ENCODE results near the gene ZNF391. TPM values are rescaled to one million over a fixed set of nuclear protein-coding genes. Genes with fewer than 3 reads are reported as not detected.

ZNF391 gene
- 0.07 to 0.29 TPM (median 0.16 TPM) in 5 replicates for total RNA-seq (2022; extraction: Qiagen RNA extraction)

DNA sequence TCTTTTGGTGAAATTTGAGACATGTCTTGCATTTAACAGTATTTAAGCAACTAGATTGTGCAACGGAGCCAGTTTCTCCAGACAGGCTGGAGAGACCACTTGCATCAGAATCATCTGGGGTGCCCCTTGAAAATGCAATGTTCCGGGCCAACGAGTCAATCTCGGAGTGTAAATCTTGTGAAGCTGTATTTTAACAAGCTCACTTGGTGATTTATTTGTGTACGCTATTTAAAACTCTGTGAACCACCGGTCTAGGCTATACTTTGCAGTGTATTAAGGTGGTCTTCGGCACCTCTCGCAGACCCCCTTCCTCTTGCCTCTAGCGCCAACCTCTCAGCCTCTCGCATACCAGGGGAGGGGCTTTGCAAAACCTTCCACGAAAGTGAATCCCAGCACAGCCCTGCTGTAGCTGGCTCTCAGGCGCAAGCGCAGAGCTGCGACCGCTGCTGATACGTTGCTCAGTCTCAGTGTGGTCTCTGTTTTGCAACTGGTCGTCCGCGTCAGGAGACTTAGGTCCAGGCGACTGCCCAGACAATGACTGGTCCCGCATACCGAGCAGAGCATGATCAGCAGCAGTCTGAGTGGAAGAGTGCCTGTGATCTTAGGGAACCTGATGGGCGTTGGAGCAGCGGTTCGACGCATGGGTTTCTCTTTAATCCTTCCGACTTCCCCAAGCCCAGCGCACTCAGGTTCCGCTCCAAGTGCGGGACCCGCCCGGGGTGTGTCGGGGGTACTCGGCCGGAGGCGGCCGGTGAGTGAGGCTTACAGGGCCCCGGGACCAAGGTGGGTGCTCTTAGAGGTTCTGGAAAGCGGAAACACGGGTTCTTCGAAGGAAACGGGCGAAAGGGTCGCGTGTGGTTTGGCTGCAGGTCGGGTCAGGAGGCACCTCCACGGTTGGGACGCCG, at the start of gene ZNF391:
ZNF391 (plus strand) TSS at position 467 of the 905 bp plus-strand sequence. CDS start 11,612 bp downstream, outside the sequence.

Other genes starting within 250 kb of the ZNF391 start
- 3.0 to 3.4 TPM (median 3.0 TPM) in 5 replicates for gene PRSS16, start 141.1 kb upstream of the ZNF391 start, total RNA-seq (2022; extraction: Qiagen RNA extraction)
- 0.02 TPM in 1 of 5 replicates, not detected in the others for gene POM121L2, start 76.5 kb upstream of the ZNF391 start, total RNA-seq (2022; extraction: Qiagen RNA extraction)
- 2.3 to 3.9 TPM (median 2.5 TPM) in 5 replicates for gene ZNF184, start 84.3 kb downstream of the ZNF391 start, total RNA-seq (2022; extraction: Qiagen RNA extraction)